Heart right ventricle (tissue), 16 donors: ENCODE data around the gene COQ10B. TPM values are rescaled to one million over a fixed set of nuclear protein-coding genes. Genes with fewer than 3 reads are reported as not detected.

Experiments
- ATAC-seq, 8 donors: fragments of 200-7000 bp; cut with Tn5 transposase; one replicate each; pipeline ENCODE4 v1.9.1; 2020; ENCODE audit warnings: mild to moderate bottlenecking in 8 of 8, moderate library complexity in 8 of 8, moderate number of reproducible peaks in 1 of 8
- DNase-seq, 2 donors: peaks; one replicate each; pipeline ENCODE4 v3.0.0-alpha.2; 2020
- H3K27ac ChIP-seq, 10 donors: fragments of 200-600 bp; sonication (generic) in 2 of 10; one replicate each; pipeline versions ENCODE4 v1.5.0 to v1.8.0; 2020 to 2022; ENCODE audit warnings: mild to moderate bottlenecking in 3 of 10
- H3K27me3 ChIP-seq, 7 donors: fragments of 200-600 bp; one replicate each; pipeline ENCODE4 v1.8.0; 2021 to 2022; ENCODE audit warnings: mild to moderate bottlenecking in 2 of 7
- H3K36me3 ChIP-seq, 9 donors: fragments of 200-600 bp; sonication (generic) in 1 of 9; one replicate each; pipeline versions ENCODE4 v1.5.0 to v1.8.0; 2020 to 2022; ENCODE audit warnings: mild to moderate bottlenecking in 2 of 9
- H3K4me1 ChIP-seq, 9 donors: fragments of 200-600 bp; sonication (generic) in 1 of 9; one replicate each; pipeline versions ENCODE4 v1.5.0 to v1.8.0; 2020 to 2022; ENCODE audit warnings: mild to moderate bottlenecking in 4 of 9
- H3K4me3 ChIP-seq, 10 donors: fragments of 200-600 bp; sonication (generic) in 2 of 10; one replicate each; pipeline versions ENCODE4 v1.5.0 to v1.8.0; 2020 to 2022; ENCODE audit warnings: mild to moderate bottlenecking in 7 of 10, moderate library complexity in 2 of 10
- H3K9me3 ChIP-seq, 11 donors: fragments of 200-600 bp in 10 of 11; sonication (generic) in 2 of 11; one replicate each; pipeline versions ENCODE4 v1.5.0 to v1.8.0; 2013 to 2022; ENCODE audit warnings: mild to moderate bottlenecking in 2 of 11, control low read depth in 1 of 11, moderate library complexity in 1 of 11
- CTCF ChIP-seq, 9 donors: fragments of 200-600 bp; sonication (generic) in 2 of 9; IDR thresholded peaks; one replicate each; pipeline versions ENCODE4 v1.5.0 to v1.8.0; 2021 to 2022; ENCODE audit warnings: antibody characterized with exemption in 9 of 9, mild to moderate bottlenecking in 5 of 9, moderate library complexity in 1 of 9
- WGBS, 2 donors: extraction: QIAGEN DNeasy Blood & Tissue Kit; methylation state at CpG; one replicate each; pipeline ENCODE4 v1.1.7; 2013; ENCODE audit warnings: inconsistent platforms in 1 of 2; 5-methylcytosine and 5-hydroxymethylcytosine counted together
- intact Hi-C, 10 donors: fragments of 100-400 bp; cut with DNase I; formaldehyde crosslinking; loops; one replicate each; pipeline versions ENCODE4 v1.11.1 to v1.14.2; 2022
- polyA plus RNA-seq, 2 donors: library from polyadenylated mRNA; stranded (reverse); fragments of 200-250 nt; gene quantifications; one replicate each; pipeline ENCODE4 v1.2.3, GENCODE V29; 2013
- total RNA-seq, 10 donors: library from RNA; stranded (reverse); fragmentation: NEBNext Ultra II Directional in 3 of 10; extraction: Animal tissue kit (Norgen Biotek cat#: 25700) in 3 of 10; gene quantifications; one replicate each; pipeline versions ENCODE4 v1.2.1 to v1.2.4, GENCODE V29; 2021 to 2023
- donor health status: Arrhythmogenic right ventricular cardiomyopathy.
- donor health status: ischemic (EF 13 %, LVEDD 7.1; RV severe dilation, severe dysfunction).
- donor health status: healthy with polysubstance abuse.
- donor health status: DM: no; HTN: yes; CAD: no.
- donor health status: DM: no; HTN: no; CAD: no.
- donor health status: ischemic (EF 25% LVEDD 6.9; RV normal size, moderate dysfunction).
- donor health status: ischemic (EF 25% LVEDD 5.7; RV mildly dilated, moderate dysfunction).
- donor health status: healthy.
- donor health status: DM: yes; HTN: yes; CAD: no.
- donor health status: Ischemic cardiomyopathy.
- donor health status: ischemic (EF 35%, LVEDD 5.7; RV mildly dilated, moderate dysfunction).
- donor health status: nonischemic (EF 11% LVEDD 7.7; RV severe dilation, severe dysfunction).
- donor health status: DM: yes; HTN: yes; CAD: no.
- donor health status: PGD.
- donor health status: ischemic (EF 29% LVEDD 5.4; RV normal size, mild dysfunction).
- donor health status: nonischemic (EF 23%, LVEDD 6.1; RV moderate dilation, normal function).

Gene COQ10B
- total and polyA plus RNA-seq, 12 donors: 19.8 to 44.1 (median 32.7) TPM

GRCh38 chr2:197514754-197515153 lies 61.4 kb downstream of the COQ10B start:
- no peak for DNase-seq
- intact Hi-C loops: loop anchor here in 8 of 10 donors (1.0 to 10.0 kb wide), 6 partner anchors 11 to 193 kb away; partner anchors contain the start of genes HSPE1 (in 6 of the 8) and MARS2 (in 5 of the 8)
- WGBS, 2 donors: 62 to 67% methylated on average over 3 of the region's 3 CpGs

GRCh38 chr2:197515315-197515738 lies 62.0 kb downstream of the COQ10B start:
- ATAC-seq: peak in 6 of 8 donors; percentile 1 to 39 (median 24)

More at GRCh38 chr2:197514754-197515153, 61.4 kb downstream of the COQ10B start:
- Histone ChIP-seq H3K9me3 (no peaks in the 10 kb centered on the region), H3K27me3 (no peaks in the 10 kb centered on the region), H3K36me3 (no peaks in the 10 kb centered on the region), H3K4me1 (peaks cover 0 to 43% (median 30%) of the 10 kb centered on the region in 9 donors), H3K27ac (peak overlapping the region; percentile 90 to 99 (median 94)), H3K4me3 (peak overlapping the region in 8 of 10 donors; percentile 78 to 96 (median 84))
- TF ChIP-seq CTCF (IDR thresholded peaks at IDR 0.05): no peak
- no peak for ATAC-seq

GRCh38 chr2:197515739-197516392 lies 62.5 kb downstream of the COQ10B start, which contains the start of gene MOB4:
Gene MOB4, plus strand, starts transcription at chr2:197516066. Its CDS starts 21 bp downstream, at chr2:197516087.
- intact Hi-C loops: loop anchor here in 8 of 10 donors (1.0 to 10.0 kb wide), 5 partner anchors 15 to 191 kb away; partner anchors contain the start of genes HSPE1 (in 6 of the 8) and MARS2 (in 5 of the 8)
- Histone ChIP-seq H3K4me1 (peaks cover 0 to 43% (median 30%) of the 10 kb centered on the region in 9 donors), H3K4me3 (peak within 1 kb of the TSS; percentile 78 to 96 (median 84)), H3K36me3 (peaks cover 0 to 8% (median 0%) of the 10 kb centered on the region in 9 donors), H3K27ac (peak within 1 kb of the TSS; percentile 90 to 99 (median 94)), H3K9me3 (peaks cover 0 to under 1% (median 0%) of the 10 kb centered on the region in 11 donors), H3K27me3 (no peaks in the 10 kb centered on the region)
- peak in 1 of 9 donors; percentile 23 for TF ChIP-seq CTCF (IDR thresholded peaks at IDR 0.05)
- DNase-seq (peak; percentile 95 to 97), ATAC-seq (peak; percentile 98 to 100 (median 99))
- 0% methylated on average over 65 to 66 of the region's 66 CpGs for WGBS, 2 donors

More at GRCh38 chr2:197515315-197515738, 62.0 kb downstream of the COQ10B start:
- intact Hi-C loops: loop anchor here in 8 of 10 donors (1.0 to 10.0 kb wide), 5 partner anchors 15 to 192 kb away; partner anchors contain the start of genes HSPE1 (in 6 of the 8) and MARS2 (in 5 of the 8)
- no peak for DNase-seq
- Histone ChIP-seq H3K27ac (peak overlapping the region; percentile 90 to 99 (median 94)), H3K4me1 (peaks cover 0 to 43% (median 30%) of the 10 kb centered on the region in 9 donors), H3K27me3 (no peaks in the 10 kb centered on the region), H3K4me3 (peak overlapping the region; percentile 78 to 96 (median 84)), H3K36me3 (peaks cover 0 to 3% (median 0%) of the 10 kb centered on the region in 9 donors), H3K9me3 (no peaks in the 10 kb centered on the region)
- no peak for TF ChIP-seq CTCF (IDR thresholded peaks at IDR 0.05)
- WGBS, 2 donors: 1% methylated on average over 16 of the region's 16 CpGs

- DNase-seq (no peak), ATAC-seq (peak in 6 of 8 donors; percentile 3 to 26 (median 6))
- 0% methylated on average over 17 of the region's 17 CpGs for WGBS, 2 donors
- peaks cover 0 to 4% (median 0%) of the 10 kb centered on the region in 11 donors for H3K9me3 ChIP-seq
- H3K36me3 ChIP-seq: peaks cover 0 to 11% (median 0%) of the 10 kb centered on the region in 9 donors
- peak overlapping the region; percentile 90 to 99 (median 94) for H3K27ac ChIP-seq
- no peaks in the 10 kb centered on the region for H3K27me3 ChIP-seq
- intact Hi-C loops: loop anchor here in 5 of 10 donors (5.0 to 10.0 kb wide), 3 partner anchors 156 to 191 kb away; partner anchors contain the start of gene MARS2 (in 5 of the 5)
- peaks cover 0 to 43% (median 30%) of the 10 kb centered on the region in 9 donors for H3K4me1 ChIP-seq
- no peak for TF ChIP-seq CTCF (IDR thresholded peaks at IDR 0.05)
- peak overlapping the region; percentile 78 to 96 (median 84) for H3K4me3 ChIP-seq
Measured at GRCh38 chr2:197516393-197516761, 63.0 kb downstream of the COQ10B start.
